Parietal lobe (tissue), 2 donors: ENCODE measurements around the gene DET1. TPM values are rescaled to one million over a fixed set of nuclear protein-coding genes. Genes with fewer than 3 reads are reported as not detected.

Experiments used
- small RNA-seq: library from RNA; depleted of rRNA; stranded (forward); fragments of <200 nt; gene quantifications from one replicate; pipeline ENCODE3, GENCODE V24; 2014; ENCODE audit warnings: low replicate concordance
- total RNA-seq: library from RNA; depleted of rRNA; stranded (reverse); fragments of >200 nt; gene quantifications from one replicate; pipeline ENCODE4 v1.2.3, GENCODE V29; 2014

Gene DET1
- 20.7 TPM for total RNA-seq

DNA sequence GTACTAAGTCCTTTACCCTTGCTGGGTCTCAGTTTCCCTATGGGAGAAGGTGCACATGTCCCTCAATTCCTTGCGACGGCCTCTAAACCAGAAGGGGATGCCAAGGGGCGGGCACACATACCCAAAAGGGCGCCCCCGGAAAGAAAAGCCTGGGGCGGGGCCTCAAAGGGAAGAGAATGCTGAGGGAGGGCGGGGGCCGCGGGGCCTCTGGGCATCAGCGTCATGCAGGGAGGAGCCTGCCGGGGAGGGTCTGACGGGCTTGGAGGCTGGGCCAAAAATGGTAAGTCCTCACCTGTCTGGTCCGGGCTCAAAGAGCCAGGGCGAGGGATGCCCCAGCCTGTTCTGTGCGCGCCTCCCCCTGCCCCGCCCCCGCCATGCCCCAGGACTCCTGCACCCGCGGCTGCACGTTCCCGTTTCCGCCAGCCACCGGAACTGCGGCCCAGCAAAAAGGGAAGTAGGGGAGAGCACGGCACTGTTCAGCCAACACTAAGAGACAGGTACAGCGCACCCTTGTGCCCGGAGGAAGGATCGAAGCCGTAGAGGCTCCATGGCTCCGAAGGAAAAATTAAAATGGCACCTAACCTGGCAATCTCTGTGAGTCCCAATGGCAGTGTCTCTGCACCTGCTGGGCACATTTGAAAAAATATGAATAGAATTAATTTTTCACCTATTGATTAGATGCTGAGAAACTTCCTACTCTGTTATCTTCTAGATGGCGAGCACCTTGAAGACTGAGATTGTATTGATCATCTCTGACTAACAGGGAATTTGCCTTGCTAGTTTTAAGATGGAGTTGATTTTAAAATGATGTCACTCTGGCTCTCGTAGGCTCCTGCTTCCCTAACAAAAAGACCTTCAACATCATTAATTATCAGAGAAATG, at the start of gene DET1:
DET1 (minus strand) TSS at position 434 of the 882 bp plus-strand sequence. CDS start 14,976 bp downstream, outside the sequence.

GRCh38 chr15:88467073-88467934, 79.2 kb downstream of the DET1 start, which contains the start of the genes MRPL46 and MRPS11:
Gene MRPL46 (minus strand): TSS chr15:88467388. CDS start chr15:88467377, 11 bp downstream.
Gene MRPS11 (plus strand): TSS chr15:88467708. CDS start chr15:88467718, 10 bp downstream.

Small RNAs within 50 kb of the gene (small RNA-seq; reads per million reads assigned to genes)
- gene AC013489.2 = not detected

Other genes with a start within 250 kb of the DET1 start
- gene MRPL46, start 79.3 kb downstream of the DET1 start, total RNA-seq = 21.3 TPM
- 24.4 TPM for gene MRPS11, start 79.0 kb downstream of the DET1 start, total RNA-seq
- 4.7 TPM for gene AEN, start 74.7 kb upstream of the DET1 start, total RNA-seq
- 0.31 TPM for gene ISG20, start 92.3 kb upstream of the DET1 start, total RNA-seq